ENCODE data around the gene S100A9. TPM values are rescaled to one million over a fixed set of nuclear protein-coding genes. Genes with fewer than 3 reads are reported as not detected.
"Not testable (repeated sequence)": the region's sequence is repeated elsewhere in the genome, so short reads cannot be mapped to it uniquely, and the experiment has no call there.

The S100A9 gene
- total RNA-seq, 8 experiments from 2014 or later: 0.71 TPM; not detected in 7

DNA sequence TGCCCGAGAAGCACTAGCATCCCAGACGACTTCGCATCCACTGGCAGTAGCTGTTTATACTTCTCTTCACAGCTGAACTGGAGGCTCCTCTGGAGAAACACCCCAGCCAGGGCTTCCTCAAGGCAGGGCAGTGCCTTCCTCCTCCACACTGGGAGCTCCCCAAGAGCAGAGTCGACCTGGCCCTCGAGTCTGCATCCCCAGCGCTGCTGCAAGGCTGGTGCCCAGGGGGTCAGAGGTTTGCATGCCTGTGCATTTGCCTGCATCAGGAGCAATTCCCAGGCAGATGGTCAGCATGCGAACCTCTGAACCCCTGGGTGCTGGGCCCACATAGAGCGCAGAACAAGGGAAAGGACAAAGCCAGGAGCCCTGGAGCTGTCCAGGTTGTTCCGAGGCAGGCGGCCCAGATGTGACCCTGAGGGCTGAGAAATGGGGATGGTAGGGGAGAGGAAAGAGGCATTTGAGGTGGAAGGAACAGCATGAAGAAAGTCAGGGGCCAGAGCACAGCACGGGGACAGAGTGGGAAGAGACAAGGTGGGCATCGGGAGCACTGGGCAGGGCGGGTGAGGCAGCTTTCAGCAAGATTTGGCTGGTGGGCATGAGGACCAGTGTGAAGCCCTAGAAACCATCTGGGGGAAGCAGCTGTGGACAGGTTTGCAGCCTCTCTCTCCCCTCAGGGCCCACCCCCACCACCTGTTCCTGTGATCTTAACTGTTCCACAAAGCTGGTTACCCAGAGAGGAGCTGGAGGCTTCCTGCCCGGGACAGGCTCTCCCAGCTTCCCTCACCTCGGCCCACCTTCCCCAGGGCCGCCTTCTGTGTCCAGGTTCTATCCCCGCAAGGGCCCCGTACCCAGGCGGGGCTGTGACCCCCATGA lies 39.6 kb downstream of the S100A9 start:
- no peak for ATAC-seq (replicated peaks in 6 of 8)
- in situ Hi-C loops (cut with MboI; ENCODE audit: low pct_unique_long_range_greater_than_20kb in 2 of 9, low sequenced_read_pairs in 9 of 9, unreplicated experiment in 9 of 9): no loop called here
- no peak overlapping the region for H3K4me3 ChIP-seq
- 0 to 100% (median 54%) methylated on average over 1 to 12 of the region's 19 CpGs; no CpG with 5 or more reads in 2 of the 10 experiments for WGBS, 10 experiments
- H3K27ac ChIP-seq: no peak overlapping the region
- H3K4me1 ChIP-seq (replicated peaks in 1 of 2): no peaks in the 10 kb centered on the region

DNA sequence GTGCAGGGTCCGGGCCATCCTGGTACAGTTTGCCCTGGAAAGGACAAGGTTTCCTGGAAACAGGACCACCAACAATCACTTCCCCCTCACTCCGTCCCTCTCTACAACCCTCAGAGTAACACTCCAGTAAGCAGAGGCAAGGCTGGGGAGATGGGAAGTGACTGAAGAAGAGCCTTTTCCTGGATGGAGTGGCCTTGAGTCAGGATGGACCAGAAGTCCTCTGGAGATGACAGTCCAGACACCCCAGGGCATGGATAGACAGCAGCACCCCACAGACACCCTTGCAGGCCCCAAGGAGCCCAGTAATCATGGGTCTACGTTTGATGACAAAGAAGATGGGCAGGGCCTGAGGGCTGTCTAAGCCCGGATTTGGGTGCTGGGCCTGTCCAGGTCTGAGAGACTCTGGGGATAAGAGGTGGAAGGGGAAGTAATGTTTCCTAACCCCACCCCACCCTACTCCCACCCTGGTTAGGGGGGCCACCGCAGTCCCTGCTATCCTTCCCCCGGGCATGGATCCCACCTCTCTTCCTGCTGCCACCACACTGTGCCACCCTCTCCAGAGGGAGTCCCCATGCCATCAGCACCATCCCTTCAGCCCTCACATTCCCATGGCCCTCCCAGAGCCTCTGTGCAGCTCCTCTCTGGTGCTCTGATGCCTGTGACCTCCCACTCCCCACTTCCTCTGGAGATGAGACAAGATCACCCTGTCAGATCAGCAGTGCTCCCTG lies 40.4 kb downstream of the S100A9 start:
- Histone ChIP-seq H3K4me3 (no peak overlapping the region), H3K27ac (no peak overlapping the region), H3K4me1 (replicated peaks in 1 of 2) (no peaks in the 10 kb centered on the region)
- ATAC-seq (replicated peaks in 6 of 8): no peak
- in situ Hi-C loops (cut with MboI; ENCODE audit: low pct_unique_long_range_greater_than_20kb in 2 of 9, low sequenced_read_pairs in 9 of 9, unreplicated experiment in 9 of 9): no loop called here
- WGBS, 10 experiments: 17 to 69% (median 51%) methylated on average over 1 to 4 of the region's 6 CpGs; no CpG with 5 or more reads in 6 of the 10 experiments

- 36 to 96% (median 79%) methylated on average over 3 to 7 of the region's 7 CpGs; no CpG with 5 or more reads in 2 of the 10 experiments for WGBS, 10 experiments
- ATAC-seq (replicated peaks in 6 of 8): no peak
- Histone ChIP-seq H3K4me3 (no peak overlapping the region), H3K4me1 (replicated peaks in 1 of 2) (no peaks in the 10 kb centered on the region), H3K27ac (no peak overlapping the region)
- in situ Hi-C loops (cut with MboI; ENCODE audit: low pct_unique_long_range_greater_than_20kb in 2 of 9, low sequenced_read_pairs in 9 of 9, unreplicated experiment in 9 of 9): no loop called here
Measured at GRCh38 chr1:153399401-153400055, 41.9 kb downstream of the S100A9 start.

DNA sequence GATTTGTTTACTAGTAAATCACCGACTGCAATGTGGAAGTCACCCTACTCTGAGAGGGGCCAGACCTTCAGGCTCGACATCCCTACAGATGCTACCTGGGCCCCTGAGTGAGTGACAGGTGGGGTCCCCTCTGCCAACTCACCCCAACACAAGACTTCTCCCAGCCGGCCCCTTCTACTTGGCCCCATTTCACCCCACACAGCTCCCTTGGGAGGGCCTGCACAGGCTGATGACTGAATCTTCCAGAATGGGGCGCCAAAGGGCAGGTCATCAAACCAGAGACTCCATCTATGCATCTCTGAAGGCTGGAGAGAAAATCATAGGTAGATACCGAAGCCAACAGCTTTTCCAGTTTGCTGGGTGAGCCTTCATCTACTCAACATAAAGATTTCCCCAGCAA lies 42.6 kb downstream of the S100A9 start:
- no peak for ATAC-seq (replicated peaks in 6 of 8)
- 0 to 81% (median 56%) methylated on average over 1 to 5 of the region's 5 CpGs; no CpG with 5 or more reads in 1 of the 10 experiments for WGBS, 10 experiments
- Histone ChIP-seq H3K4me1 (replicated peaks in 1 of 2) (no peaks in the 10 kb centered on the region), H3K27ac (no peak overlapping the region), H3K4me3 (no peak overlapping the region)
- in situ Hi-C loops (cut with MboI; ENCODE audit: low pct_unique_long_range_greater_than_20kb in 2 of 9, low sequenced_read_pairs in 9 of 9, unreplicated experiment in 9 of 9): no loop called here

- in situ Hi-C loops (cut with MboI; ENCODE audit: low pct_unique_long_range_greater_than_20kb in 2 of 9, low sequenced_read_pairs in 9 of 9, unreplicated experiment in 9 of 9): no loop called here
- Histone ChIP-seq H3K4me3 (no peak overlapping the region), H3K27ac (no peak overlapping the region), H3K4me1 (replicated peaks in 1 of 2) (no peaks in the 10 kb centered on the region)
- 42 to 90% (median 77%) methylated on average over 2 to 9 of the region's 9 CpGs; no CpG with 5 or more reads in 1 of the 10 experiments for WGBS, 10 experiments
- no peak for ATAC-seq (replicated peaks in 6 of 8)
Measured at GRCh38 chr1:153401461-153401860, 43.8 kb downstream of the S100A9 start.

- ATAC-seq (replicated peaks in 6 of 8): no peak
- Histone ChIP-seq H3K27ac (no peak overlapping the region), H3K4me3 (no peak overlapping the region), H3K4me1 (replicated peaks in 1 of 2) (no peaks in the 10 kb centered on the region)
- 0 to 56% (median 35%) methylated on average over 1 to 2 of the region's 2 CpGs; no CpG with 5 or more reads in 2 of the 10 experiments for WGBS, 10 experiments
- in situ Hi-C loops (cut with MboI; ENCODE audit: low pct_unique_long_range_greater_than_20kb in 2 of 9, low sequenced_read_pairs in 9 of 9, unreplicated experiment in 9 of 9): no loop called here
Measured at GRCh38 chr1:153402226-153402625, 44.6 kb downstream of the S100A9 start.

DNA sequence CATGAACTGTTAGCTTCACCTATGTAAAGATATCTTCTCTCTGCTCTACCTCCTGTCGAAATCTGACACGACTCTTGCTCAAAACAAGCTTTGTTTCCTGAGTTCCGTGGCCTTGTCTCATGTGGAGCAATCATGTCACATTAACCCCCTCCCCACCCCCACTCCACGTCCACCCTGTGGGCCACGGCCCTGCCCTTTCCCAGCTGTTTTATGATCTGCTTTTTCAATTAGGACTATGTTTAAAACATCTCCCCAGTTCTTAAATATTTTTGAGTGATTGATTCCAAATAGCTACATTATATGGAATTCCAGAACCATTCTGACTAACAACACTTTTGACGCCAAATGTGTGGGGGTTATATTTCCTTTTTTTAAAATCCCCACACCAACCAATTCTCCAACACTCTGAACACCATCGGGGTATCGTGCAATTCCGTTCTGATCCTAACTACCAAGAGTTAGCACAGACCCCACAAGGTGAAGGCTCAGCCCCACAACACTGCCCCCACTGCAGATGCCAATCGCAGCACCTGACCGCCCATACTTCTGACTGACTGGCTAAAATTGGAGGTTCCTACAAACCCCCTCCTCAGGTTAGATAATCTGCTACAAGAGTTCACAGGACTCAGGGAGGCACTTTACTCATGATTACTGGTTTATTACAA lies 45.9 kb downstream of the S100A9 start:
- no peak for ATAC-seq (replicated peaks in 6 of 8)
- H3K4me1 ChIP-seq (replicated peaks in 1 of 2): no peaks in the 10 kb centered on the region
- H3K4me3 ChIP-seq: no peak overlapping the region
- in situ Hi-C loops (cut with MboI; ENCODE audit: low pct_unique_long_range_greater_than_20kb in 2 of 9, low sequenced_read_pairs in 9 of 9, unreplicated experiment in 9 of 9): no loop called here
- H3K27ac ChIP-seq: no peak overlapping the region
- WGBS, 10 experiments: 37 to 100% (median 84%) methylated on average over 2 to 11 of the region's 11 CpGs; no CpG with 5 or more reads in 2 of the 10 experiments

DNA sequence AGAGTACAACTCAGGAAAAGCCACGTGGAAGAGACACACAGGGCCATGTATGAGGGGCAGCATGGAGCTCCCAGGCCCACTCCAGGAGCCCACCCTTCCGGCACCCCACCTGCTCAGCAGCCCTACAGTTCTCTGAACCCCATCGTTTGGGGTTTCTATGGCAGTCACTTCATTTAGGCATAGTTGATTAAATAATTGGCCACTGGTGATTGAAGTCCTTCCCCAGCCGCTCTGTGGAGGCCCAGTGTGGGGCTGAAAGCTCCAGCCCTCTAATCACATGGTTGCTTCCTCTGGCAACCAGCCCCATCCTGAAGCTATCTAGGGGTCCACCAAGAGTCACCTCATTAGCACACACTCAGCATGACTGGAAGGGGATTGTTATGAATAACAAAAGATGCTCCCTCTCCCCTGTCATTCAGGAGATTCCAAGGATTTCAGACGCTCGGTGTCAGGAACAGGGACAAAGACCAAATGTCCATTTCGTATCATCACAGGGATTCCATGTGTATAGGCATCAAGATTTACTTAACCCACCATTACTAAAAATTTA lies 46.5 kb downstream of the S100A9 start:
- H3K4me3 ChIP-seq: no peak overlapping the region
- 26 to 74% (median 49%) methylated on average over 1 to 7 of the region's 7 CpGs for WGBS, 10 experiments
- H3K4me1 ChIP-seq (replicated peaks in 1 of 2): no peaks in the 10 kb centered on the region
- ATAC-seq (replicated peaks in 6 of 8): peak in 1 of 8 experiments; percentile 17
- H3K27ac ChIP-seq: no peak overlapping the region
- in situ Hi-C loops (cut with MboI; ENCODE audit: low pct_unique_long_range_greater_than_20kb in 2 of 9, low sequenced_read_pairs in 9 of 9, unreplicated experiment in 9 of 9): no loop called here

DNA sequence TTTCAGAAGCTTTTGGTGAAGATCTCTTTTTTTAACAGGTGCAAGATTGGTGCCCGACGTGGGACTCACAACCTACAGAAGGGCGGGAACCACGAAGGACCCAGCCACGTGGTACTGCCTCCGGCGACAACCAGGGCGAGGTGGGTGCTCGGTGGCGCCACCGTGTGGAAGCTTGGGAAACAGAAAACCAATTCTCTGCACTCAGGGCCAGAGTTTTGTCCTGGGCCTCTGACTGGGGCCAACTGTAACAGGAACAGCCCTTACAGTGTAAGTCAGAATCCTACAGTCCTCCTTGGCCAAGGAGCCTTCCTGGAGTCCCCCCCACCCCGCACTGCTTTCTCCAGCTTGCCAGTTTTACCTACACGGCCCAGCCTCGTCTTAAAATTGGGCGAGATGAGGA lies 47.1 kb downstream of the S100A9 start:
- Histone ChIP-seq H3K27ac (no peak overlapping the region), H3K4me1 (replicated peaks in 1 of 2) (no peaks in the 10 kb centered on the region), H3K4me3 (no peak overlapping the region)
- in situ Hi-C loops (cut with MboI; ENCODE audit: low pct_unique_long_range_greater_than_20kb in 2 of 9, low sequenced_read_pairs in 9 of 9, unreplicated experiment in 9 of 9): no loop called here
- 17 to 54% (median 38%) methylated on average over 2 to 14 of the region's 15 CpGs; no CpG with 5 or more reads in 3 of the 10 experiments for WGBS, 10 experiments
- ATAC-seq (replicated peaks in 6 of 8): peak in 3 of 8 experiments; percentile 60 to 69 (median 65)

DNA sequence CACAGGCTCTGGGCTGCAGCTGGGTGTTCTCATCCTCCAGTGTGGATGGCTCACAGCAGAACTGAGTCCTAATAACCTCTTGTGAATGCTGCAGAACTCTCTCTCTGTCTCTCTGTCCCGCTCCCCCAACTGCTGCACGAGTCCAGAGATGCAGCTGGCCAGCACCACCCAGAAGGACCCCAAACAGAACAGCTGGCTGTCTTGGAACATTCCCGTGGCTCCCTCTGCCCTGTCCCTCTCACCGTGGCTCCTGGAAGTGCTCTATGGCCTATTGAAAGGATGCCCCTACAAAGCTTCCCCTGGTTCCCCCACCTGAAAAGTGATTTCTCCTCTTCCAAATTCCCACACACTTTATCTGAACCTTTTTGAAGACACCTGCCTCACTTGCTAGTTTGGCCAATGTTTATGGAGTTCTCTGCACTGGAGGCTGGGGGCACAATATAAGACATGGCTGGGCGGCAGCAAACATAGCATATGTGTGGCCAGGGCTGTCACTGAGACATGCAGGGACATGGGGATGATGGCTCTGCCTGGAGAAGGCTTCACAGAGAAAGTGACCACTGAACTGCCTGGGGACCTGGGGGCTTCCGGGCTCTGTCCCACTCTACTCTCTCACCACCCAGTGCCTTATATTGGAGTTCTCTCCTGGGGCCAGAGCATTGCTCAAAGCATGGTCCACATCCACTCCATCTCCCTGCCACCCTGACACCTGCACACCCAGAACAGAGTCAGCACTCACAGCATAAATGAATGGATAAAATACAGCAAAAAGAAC lies 48.4 kb downstream of the S100A9 start:
- in situ Hi-C loops (cut with MboI; ENCODE audit: low pct_unique_long_range_greater_than_20kb in 2 of 9, low sequenced_read_pairs in 9 of 9, unreplicated experiment in 9 of 9); H3K4me3 ChIP-seq; ATAC-seq (replicated peaks in 6 of 8); H3K27ac ChIP-seq; H3K4me1 ChIP-seq (replicated peaks in 1 of 2): not testable (repeated sequence)
- 59 to 100% (median 80%) methylated on average over 1 to 2 of the region's 6 CpGs; no CpG with 5 or more reads in 7 of the 10 experiments for WGBS, 10 experiments

- WGBS, 10 experiments: 0 to 75% (median 42%) methylated on average over 1 to 11 of the region's 11 CpGs; no CpG with 5 or more reads in 4 of the 10 experiments
- H3K27ac ChIP-seq; in situ Hi-C loops (cut with MboI; ENCODE audit: low pct_unique_long_range_greater_than_20kb in 2 of 9, low sequenced_read_pairs in 9 of 9, unreplicated experiment in 9 of 9); ATAC-seq (replicated peaks in 6 of 8); H3K4me3 ChIP-seq; H3K4me1 ChIP-seq (replicated peaks in 1 of 2): not testable (repeated sequence)
Measured at GRCh38 chr1:153407274-153407673, 49.6 kb downstream of the S100A9 start.
